Subcutaneous adipose tissue (tissue), 4 donors: ENCODE data around the gene ZNF14. TPM values are rescaled to one million over a fixed set of nuclear protein-coding genes. Genes with fewer than 3 reads are reported as not detected.

Experiments
- total RNA-seq, 4 donors: library from RNA; depleted of rRNA; stranded (reverse); fragments of >200 nt; gene quantifications; one replicate each; pipeline ENCODE4 v1.1.0, GENCODE V29; 2016
- TF ChIP-seq, protein P1 (sequence below): fragments of 450-650 bp; IDR thresholded peaks from one replicate; pipeline ENCODE4 v1.5.1; 2016; ENCODE audit warnings: low read depth, mild to moderate bottlenecking, control low read depth, antibody characterized with exemption, moderate library complexity

The ZNF14 gene
- total RNA-seq, 4 donors from 2014 or later = 5.7 to 9.6 (median 8.2) TPM

DNA sequence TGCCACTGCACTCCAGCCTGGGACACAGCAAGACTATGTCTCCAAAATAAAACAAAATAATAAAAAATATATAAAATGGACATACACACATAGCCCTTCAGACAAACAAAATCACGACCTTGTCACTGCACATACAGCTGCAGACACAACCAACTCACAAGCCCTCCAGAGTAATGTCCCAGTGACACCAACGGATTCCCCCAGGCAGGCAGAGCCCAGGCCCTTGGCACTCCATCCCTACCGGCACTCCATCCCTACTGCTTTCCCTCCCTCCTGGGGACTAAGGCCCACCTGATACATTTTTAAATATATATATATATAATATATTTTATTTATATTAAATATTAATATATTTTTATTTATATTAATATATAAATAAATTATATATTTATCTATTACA is 45.8 kb downstream of the ZNF14 start:
- TF ChIP-seq, protein P1, sequence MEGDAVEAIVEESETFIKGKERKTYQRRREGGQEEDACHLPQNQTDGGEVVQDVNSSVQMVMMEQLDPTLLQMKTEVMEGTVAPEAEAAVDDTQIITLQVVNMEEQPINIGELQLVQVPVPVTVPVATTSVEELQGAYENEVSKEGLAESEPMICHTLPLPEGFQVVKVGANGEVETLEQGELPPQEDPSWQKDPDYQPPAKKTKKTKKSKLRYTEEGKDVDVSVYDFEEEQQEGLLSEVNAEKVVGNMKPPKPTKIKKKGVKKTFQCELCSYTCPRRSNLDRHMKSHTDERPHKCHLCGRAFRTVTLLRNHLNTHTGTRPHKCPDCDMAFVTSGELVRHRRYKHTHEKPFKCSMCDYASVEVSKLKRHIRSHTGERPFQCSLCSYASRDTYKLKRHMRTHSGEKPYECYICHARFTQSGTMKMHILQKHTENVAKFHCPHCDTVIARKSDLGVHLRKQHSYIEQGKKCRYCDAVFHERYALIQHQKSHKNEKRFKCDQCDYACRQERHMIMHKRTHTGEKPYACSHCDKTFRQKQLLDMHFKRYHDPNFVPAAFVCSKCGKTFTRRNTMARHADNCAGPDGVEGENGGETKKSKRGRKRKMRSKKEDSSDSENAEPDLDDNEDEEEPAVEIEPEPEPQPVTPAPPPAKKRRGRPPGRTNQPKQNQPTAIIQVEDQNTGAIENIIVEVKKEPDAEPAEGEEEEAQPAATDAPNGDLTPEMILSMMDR = no peak

DNA sequence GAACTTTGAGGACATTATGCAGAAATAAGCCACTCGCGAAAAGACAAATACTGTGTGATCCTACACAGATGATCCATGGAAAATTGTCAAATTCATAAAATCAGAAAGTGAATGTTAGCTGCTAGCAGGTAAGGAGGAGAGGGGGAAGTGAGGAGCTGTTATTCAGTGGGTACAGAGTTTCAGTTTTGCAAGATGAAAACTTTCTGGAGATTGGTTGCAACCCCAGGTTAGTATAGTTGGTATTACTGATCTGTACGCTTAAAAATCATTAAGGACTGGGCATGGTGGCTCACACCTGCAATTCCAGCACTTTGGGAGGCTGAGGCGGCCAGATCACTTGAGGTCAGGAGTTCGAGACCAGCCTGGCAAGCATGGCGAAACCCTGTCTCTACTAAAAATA is 46.3 kb downstream of the ZNF14 start:
- TF ChIP-seq, protein P1 = no peak

DNA sequence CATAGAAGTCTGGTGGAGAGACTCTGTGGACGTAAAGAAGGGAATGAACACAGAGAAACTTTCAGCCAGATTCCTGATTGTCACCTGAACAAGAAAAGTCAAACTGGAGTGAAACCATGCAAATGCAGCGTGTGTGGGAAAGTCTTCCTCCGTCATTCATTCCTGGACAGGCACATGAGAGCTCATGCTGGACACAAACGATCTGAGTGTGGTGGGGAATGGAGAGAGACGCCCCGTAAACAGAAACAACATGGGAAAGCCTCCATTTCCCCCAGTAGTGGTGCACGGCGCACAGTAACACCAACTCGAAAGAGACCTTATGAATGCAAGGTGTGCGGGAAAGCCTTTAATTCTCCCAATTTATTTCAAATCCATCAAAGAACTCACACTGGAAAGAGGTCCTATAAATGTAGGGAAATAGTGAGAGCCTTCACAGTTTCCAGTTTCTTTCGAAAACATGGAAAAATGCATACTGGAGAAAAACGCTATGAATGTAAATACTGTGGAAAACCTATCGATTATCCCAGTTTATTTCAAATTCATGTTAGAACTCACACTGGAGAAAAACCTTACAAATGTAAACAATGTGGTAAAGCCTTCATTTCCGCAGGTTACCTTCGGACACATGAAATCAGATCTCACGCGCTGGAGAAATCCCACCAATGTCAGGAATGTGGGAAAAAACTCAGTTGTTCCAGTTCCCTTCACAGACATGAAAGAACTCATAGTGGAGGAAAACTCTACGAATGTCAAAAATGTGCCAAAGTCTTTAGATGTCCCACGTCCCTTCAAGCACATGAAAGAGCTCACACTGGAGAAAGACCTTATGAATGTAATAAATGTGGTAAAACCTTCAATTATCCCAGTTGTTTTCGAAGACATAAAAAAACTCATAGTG is 53.5 kb downstream of the ZNF14 start:
- TF ChIP-seq, protein P1 = no peak

DNA sequence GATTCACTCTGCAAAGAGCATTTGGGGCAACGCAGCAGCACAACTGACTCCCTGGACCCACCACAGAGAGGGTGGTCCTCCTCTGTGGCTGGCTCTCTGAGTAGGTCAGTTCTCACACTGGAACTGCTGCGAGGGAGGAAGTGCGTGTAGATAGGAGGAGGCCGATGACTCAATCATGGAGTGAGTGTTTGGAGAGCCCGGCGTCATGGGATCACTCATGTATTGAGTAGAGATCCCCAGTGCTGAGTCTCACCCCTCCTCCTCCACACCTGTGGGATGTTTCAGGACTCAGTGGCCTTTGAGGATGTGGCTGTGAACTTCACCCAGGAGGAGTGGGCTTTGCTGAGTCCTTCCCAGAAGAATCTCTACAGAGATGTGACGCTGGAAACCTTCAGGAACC is 55.3 kb downstream of the ZNF14 start:
- TF ChIP-seq, protein P1 = no peak

DNA sequence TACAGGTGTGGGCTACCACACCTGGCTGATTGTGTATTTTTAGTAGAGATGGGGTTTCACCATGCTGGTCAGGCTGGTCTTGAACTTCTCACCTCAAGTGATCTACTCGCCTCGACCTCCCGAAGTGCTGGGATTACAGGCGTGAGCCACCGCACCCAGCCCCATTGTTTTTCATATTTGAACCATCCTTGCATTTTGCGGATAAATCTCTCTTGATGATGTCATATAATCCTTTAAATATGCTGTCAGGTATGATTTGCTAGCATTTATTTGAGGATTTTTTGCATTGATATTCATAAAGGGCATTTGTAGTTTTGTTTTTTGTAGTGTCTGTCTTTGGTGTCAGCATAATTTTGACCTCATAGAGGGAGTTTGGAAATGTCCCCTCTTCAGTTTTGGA is 58.6 kb downstream of the ZNF14 start:
- TF ChIP-seq, protein P1 = no peak

DNA sequence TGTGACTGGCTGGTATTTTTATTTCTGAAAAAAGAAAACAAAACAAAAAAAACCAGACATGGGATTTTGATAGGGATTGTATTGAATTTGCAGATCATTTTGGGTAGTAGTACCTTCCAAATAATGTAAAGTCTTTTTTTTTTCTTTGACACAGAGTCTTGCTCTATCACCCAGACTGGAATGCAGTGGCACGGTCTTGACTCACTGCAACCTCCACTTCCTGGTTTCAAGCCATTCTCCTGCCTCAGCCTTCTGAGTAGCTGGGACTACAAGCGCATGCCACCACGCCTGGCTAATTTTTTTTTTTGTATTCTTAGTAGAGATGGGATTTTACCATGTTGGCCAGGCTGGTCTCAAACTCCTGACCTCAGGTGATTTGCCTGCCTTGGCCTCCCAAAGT is 60.1 kb downstream of the ZNF14 start:
- TF ChIP-seq, protein P1 = no peak

DNA sequence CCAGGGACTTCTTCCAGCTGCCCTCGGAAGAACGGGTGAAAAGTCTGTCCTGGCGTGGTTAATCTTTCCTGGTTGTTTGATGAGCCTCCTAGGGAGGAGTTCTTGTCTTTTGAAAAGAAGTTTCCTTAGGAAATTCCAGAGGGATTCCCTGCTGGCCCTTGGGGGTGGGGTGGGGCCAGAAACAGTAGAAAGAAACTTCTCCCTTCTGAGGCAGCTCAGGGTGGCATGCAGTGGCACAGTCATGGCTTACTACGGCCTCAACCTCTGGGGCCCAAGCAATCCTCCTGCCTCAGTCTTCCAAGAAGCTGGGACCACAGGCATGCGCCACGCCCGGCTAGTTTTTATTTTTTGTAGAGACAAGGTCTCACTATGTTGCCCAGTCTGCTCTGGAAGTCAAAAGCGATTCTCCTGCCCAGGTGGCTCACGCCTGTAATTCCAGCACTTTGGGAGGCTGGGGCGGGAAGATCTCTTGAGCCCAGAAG is 62.8 kb downstream of the ZNF14 start:
- TF ChIP-seq, protein P1 = no peak
